ENCODE data around the gene SGIP1.

GRCh38 chr1:66704177-66704875, 170.4 kb downstream of the SGIP1 start:
- no peak for TF ChIP-seq CTCF (IDR thresholded peaks at IDR 0.05; ENCODE audit: low read depth, low read length, poor library complexity, severe bottlenecking)
- TF ChIP-seq EZH2phosphoT487 (IDR thresholded peaks at IDR 0.05; ENCODE audit: borderline replicate concordance, low read length), result no peak

Measured in DOHH2 (cell line).